ENCODE results near the gene EIF3K.

The EIF3K gene

DNA sequence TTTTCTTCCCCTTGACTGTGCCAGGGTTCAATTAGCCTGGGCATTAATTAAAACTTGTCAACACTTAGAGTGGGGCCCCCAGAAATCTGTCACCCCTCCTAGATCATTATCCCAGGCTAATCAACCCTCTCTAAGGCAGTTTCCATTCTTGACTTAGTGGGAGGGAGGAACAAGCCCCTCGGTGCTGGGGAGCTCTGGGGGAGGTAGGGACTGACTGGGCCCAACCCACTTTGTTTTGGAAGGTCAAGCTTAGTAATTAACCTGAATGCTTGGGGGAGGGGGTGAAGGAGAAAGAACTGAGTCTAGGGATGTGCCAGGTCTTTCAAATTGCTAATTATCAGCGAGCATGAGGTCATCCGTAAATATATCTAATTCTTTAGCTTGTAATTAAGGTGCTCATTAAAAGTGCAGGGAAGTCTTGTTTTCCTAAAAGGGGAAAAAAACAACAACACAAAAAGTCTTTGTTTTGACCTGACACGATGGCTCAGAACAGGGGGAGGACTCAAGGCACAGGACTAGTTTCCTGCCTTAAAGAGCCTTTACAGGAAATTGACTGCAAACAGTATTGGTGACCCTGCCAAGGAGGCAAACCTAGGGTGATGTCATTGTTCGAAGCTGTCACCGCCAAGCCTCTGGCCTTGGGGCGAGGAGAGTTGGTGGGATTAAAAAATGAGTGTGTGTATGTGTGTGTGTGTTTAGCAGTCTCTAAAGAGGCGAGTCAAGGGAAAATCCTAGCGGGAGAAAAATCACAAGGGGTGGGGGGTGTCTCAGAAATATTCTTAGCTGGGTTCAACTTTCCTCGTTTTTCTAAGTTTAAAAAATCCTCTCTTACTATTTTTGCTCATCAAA, 47.9 kb downstream of the EIF3K start:
- TF ChIP-seq, protein P1, sequence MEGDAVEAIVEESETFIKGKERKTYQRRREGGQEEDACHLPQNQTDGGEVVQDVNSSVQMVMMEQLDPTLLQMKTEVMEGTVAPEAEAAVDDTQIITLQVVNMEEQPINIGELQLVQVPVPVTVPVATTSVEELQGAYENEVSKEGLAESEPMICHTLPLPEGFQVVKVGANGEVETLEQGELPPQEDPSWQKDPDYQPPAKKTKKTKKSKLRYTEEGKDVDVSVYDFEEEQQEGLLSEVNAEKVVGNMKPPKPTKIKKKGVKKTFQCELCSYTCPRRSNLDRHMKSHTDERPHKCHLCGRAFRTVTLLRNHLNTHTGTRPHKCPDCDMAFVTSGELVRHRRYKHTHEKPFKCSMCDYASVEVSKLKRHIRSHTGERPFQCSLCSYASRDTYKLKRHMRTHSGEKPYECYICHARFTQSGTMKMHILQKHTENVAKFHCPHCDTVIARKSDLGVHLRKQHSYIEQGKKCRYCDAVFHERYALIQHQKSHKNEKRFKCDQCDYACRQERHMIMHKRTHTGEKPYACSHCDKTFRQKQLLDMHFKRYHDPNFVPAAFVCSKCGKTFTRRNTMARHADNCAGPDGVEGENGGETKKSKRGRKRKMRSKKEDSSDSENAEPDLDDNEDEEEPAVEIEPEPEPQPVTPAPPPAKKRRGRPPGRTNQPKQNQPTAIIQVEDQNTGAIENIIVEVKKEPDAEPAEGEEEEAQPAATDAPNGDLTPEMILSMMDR (IDR thresholded peaks at IDR 0.05): no peak
- DNase-seq: peak; percentile 60 to 83
- intact Hi-C loops (cut with DNase I; ENCODE audit: low total_unique reads): no loop called here
- H3K36me3 ChIP-seq: no peaks in the 10 kb centered on the region
- H3K9me3 ChIP-seq: no peaks in the 10 kb centered on the region
- peak overlapping the region; percentile 94 to 97 for H3K27ac ChIP-seq
- peaks cover 31 to 100% (median 96%) of the 10 kb centered on the region in 4 donors for H3K4me1 ChIP-seq
- no peak overlapping the region for H3K4me3 ChIP-seq
- no peaks in the 10 kb centered on the region for H3K27me3 ChIP-seq

DNA sequence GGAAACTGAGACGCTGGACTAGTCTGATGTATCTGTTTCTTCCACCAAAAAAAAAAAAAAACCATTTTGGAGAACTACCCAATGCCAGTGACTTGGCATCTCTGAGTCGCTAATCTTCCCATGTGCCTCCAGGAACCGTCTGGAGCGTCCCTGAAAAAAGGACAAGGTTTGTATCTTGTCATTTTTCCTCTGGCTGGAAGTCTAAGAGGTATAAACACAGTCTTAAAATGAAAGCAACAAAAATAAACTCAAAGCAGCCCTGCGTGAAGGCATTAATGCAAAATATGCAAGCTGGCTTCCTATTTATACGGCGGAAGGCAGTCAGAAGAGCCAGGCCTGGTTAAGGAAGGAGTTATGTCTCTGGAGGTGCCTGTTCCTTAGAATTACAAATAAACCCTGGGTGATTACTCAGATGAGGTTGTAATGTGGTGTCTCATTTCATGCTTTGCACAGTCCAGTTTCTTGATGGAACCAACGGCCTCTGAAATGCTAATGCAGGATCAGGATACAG, 48.7 kb downstream of the EIF3K start:
- Histone ChIP-seq H3K36me3 (no peaks in the 10 kb centered on the region), H3K27ac (peak overlapping the region; percentile 94 to 97), H3K27me3 (no peaks in the 10 kb centered on the region), H3K9me3 (no peaks in the 10 kb centered on the region), H3K4me1 (peaks cover 27 to 100% (median 94%) of the 10 kb centered on the region in 4 donors), H3K4me3 (peak overlapping the region in 1 of 2 donors; percentile 3)
- DNase-seq: no peak
- TF ChIP-seq, protein P1 (IDR thresholded peaks at IDR 0.05): no peak
- intact Hi-C loops (cut with DNase I; ENCODE audit: low total_unique reads): no loop called here

DNA sequence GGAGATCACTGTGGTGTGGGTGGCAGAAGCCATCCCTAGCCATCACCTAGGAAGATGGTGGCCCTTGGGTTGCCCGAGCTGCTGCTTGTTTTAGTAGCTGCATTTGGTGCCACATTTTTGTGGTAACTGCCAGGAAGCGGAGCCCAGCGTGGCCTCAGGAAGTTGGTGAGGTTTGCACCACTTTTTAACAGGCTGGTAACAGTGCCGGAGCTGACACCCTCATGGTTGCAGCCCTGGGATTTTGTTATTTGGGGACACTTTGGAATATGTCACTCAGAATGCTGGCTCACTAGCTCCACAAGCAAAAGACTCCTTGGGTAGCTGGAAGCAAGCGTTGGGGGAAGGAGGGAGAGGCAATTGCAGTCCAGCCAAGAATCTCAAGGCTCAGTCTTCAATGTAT, 50.6 kb downstream of the EIF3K start:
- no peaks in the 10 kb centered on the region for H3K36me3 ChIP-seq
- intact Hi-C loops (cut with DNase I; ENCODE audit: low total_unique reads): no loop called here
- TF ChIP-seq, protein P1 (IDR thresholded peaks at IDR 0.05): no peak
- H3K4me1 ChIP-seq: peaks cover 15 to 96% (median 86%) of the 10 kb centered on the region in 4 donors
- no peak for DNase-seq
- H3K4me3 ChIP-seq: no peak overlapping the region
- H3K27me3 ChIP-seq: no peaks in the 10 kb centered on the region
- H3K27ac ChIP-seq: peak overlapping the region; percentile 94 to 97
- H3K9me3 ChIP-seq: no peaks in the 10 kb centered on the region

DNA sequence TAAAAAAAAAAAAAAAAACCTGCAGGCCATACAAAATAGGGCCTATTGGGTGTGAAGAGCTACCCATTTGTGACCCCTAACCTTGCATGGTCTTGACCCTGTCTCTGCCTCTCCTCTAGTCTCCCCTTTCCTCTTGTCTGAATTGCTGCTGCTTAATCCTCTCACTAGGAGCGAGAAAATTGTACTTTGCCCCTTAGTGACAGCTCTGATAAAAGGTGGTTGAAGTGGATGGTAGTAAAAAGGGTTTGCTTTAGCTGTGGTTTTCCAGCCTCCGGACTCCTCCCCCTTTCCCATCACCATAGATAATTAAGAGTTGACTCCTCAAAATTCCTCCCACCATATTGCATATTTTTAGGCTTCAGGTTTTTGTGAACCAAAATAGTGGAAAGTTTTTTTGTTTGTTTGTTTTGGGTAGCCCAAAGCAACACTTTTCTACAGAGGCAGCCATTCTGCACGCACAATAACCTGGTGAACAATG, 52.0 kb downstream of the EIF3K start:
- peaks cover 7 to 96% (median 86%) of the 10 kb centered on the region in 4 donors for H3K4me1 ChIP-seq
- peak overlapping the region; percentile 94 to 97 for H3K27ac ChIP-seq
- TF ChIP-seq, protein P1 (IDR thresholded peaks at IDR 0.05): no peak
- no peak overlapping the region for H3K4me3 ChIP-seq
- H3K27me3 ChIP-seq: no peaks in the 10 kb centered on the region
- intact Hi-C loops (cut with DNase I; ENCODE audit: low total_unique reads): no loop called here
- no peaks in the 10 kb centered on the region for H3K9me3 ChIP-seq
- no peak for DNase-seq
- no peaks in the 10 kb centered on the region for H3K36me3 ChIP-seq

DNA sequence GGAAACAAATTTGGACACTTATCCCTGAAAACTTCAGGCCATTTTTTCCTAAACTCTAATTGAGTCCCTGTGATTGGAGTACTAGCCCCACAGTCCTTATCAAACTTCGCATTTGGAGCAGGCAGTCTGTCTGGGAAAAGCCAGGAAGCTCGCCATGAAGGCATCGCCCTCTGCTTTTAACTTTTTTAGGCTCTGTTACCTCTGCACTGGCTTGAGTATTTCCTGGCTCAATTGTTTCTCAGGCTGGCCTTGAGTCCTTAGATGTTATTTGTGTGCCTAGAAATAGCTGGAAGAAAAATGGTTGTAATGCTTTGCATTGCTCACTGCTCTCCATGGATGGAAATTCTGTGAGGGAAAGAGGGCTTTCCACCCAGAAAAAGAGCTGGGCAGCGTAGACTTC, 52.7 kb downstream of the EIF3K start:
- intact Hi-C loops (cut with DNase I; ENCODE audit: low total_unique reads): no loop called here
- no peaks in the 10 kb centered on the region for H3K27me3 ChIP-seq
- no peaks in the 10 kb centered on the region for H3K9me3 ChIP-seq
- H3K4me1 ChIP-seq: peaks cover 1 to 96% (median 86%) of the 10 kb centered on the region in 4 donors
- TF ChIP-seq, protein P1 (IDR thresholded peaks at IDR 0.05): no peak
- no peak for DNase-seq
- peak overlapping the region; percentile 94 to 97 for H3K27ac ChIP-seq
- no peak overlapping the region for H3K4me3 ChIP-seq
- no peaks in the 10 kb centered on the region for H3K36me3 ChIP-seq

Data from tibial artery (tissue), 4 donors.